ENCODE results near the gene TLN1. TPM values are rescaled to one million over a fixed set of nuclear protein-coding genes. Genes with fewer than 3 reads are reported as not detected.
A peak's percentile ranks its signal among the peaks of the same experiment; 100 is the strongest.

The TLN1 gene
- total RNA-seq, 1 experiment from 2014 or later: 173 TPM

GRCh38 chr9:35726931-35727330 is 5.1 kb downstream of the TLN1 start:
- ChIA-PET CTCF (interaction anchor here (0.5 kb wide), 2 partner anchors 831 to 866 kb away, joined by 3 to 7 read pairs; no protein-coding TSS in a partner anchor), POLR2A (ENCODE audit: low non-redundant PET) (no interaction called here)
- peak overlapping the region; percentile 8 for H3K27ac ChIP-seq (ENCODE audit: low read depth, low read length, poor library complexity, severe bottlenecking)
- TF ChIP-seq CTCF (conservative IDR thresholded peaks at IDR 0.05; ENCODE audit: low read depth, low read length) (no peak), EZH2 (IDR thresholded peaks at IDR 0.05; ENCODE audit: borderline replicate concordance, low read depth, low read length, poor library complexity, severe bottlenecking) (no peak)
- H3K4me3 ChIP-seq (ENCODE audit: low read depth, low read length, poor library complexity, severe bottlenecking): no peak overlapping the region
- peaks cover 21% of the 10 kb centered on the region for H3K4me1 ChIP-seq (ENCODE audit: insufficient read depth, low read length, poor library complexity, severe bottlenecking)
- intact Hi-C loops (cut with micrococcal nuclease; ENCODE audit: unreplicated experiment): no loop called here
- H3K9me3 ChIP-seq (ENCODE audit: low read depth, low read length, poor library complexity, severe bottlenecking): no peaks in the 10 kb centered on the region
- H3K27me3 ChIP-seq (replicated peaks; ENCODE audit: insufficient read depth, low read depth, low read length, poor library complexity): no peaks in the 10 kb centered on the region
- BruUV-seq (replicated peaks): no TSS peak
- H3K36me3 ChIP-seq (ENCODE audit: insufficient read depth, low read length, poor library complexity, severe bottlenecking): peaks cover 27% of the 10 kb centered on the region
- no peak for DNase-seq (ENCODE audit: low spot score)

GRCh38 chr9:35725362-35725761 is 6.6 kb downstream of the TLN1 start:
- no peak for TF ChIP-seq EZH2 (IDR thresholded peaks at IDR 0.05; ENCODE audit: borderline replicate concordance, low read depth, low read length, poor library complexity, severe bottlenecking)
- no peak for TF ChIP-seq CTCF (conservative IDR thresholded peaks at IDR 0.05; ENCODE audit: low read depth, low read length)
- Histone ChIP-seq H3K4me1 (ENCODE audit: insufficient read depth, low read length, poor library complexity, severe bottlenecking) (peaks cover 13% of the 10 kb centered on the region), H3K9me3 (ENCODE audit: low read depth, low read length, poor library complexity, severe bottlenecking) (no peaks in the 10 kb centered on the region), H3K4me3 (ENCODE audit: low read depth, low read length, poor library complexity, severe bottlenecking) (no peak overlapping the region), H3K36me3 (ENCODE audit: insufficient read depth, low read length, poor library complexity, severe bottlenecking) (peaks cover 43% of the 10 kb centered on the region), H3K27ac (ENCODE audit: low read depth, low read length, poor library complexity, severe bottlenecking) (no peak overlapping the region), H3K27me3 (replicated peaks; ENCODE audit: insufficient read depth, low read depth, low read length, poor library complexity) (no peaks in the 10 kb centered on the region)
- no peak for DNase-seq (ENCODE audit: low spot score)
- POLR2A ChIA-PET (ENCODE audit: low non-redundant PET): no interaction called here
- intact Hi-C loops (cut with micrococcal nuclease; ENCODE audit: unreplicated experiment): no loop called here
- CTCF ChIA-PET: interaction anchor here (1.3 kb wide), 1 partner anchor 29 kb away, joined by 3 read pairs; no protein-coding TSS in a partner anchor
- no TSS peak for BruUV-seq (replicated peaks)

GRCh38 chr9:35723908-35724307 is 8.1 kb downstream of the TLN1 start:
- no peaks in the 10 kb centered on the region for H3K9me3 ChIP-seq (ENCODE audit: low read depth, low read length, poor library complexity, severe bottlenecking)
- peaks cover 7% of the 10 kb centered on the region for H3K4me1 ChIP-seq (ENCODE audit: insufficient read depth, low read length, poor library complexity, severe bottlenecking)
- no peak overlapping the region for H3K27ac ChIP-seq (ENCODE audit: low read depth, low read length, poor library complexity, severe bottlenecking)
- intact Hi-C loops (cut with micrococcal nuclease; ENCODE audit: unreplicated experiment): no loop called here
- BruUV-seq (replicated peaks): no TSS peak
- no peak for TF ChIP-seq CTCF (conservative IDR thresholded peaks at IDR 0.05; ENCODE audit: low read depth, low read length)
- TF ChIP-seq EZH2 (IDR thresholded peaks at IDR 0.05; ENCODE audit: borderline replicate concordance, low read depth, low read length, poor library complexity, severe bottlenecking): no peak
- H3K4me3 ChIP-seq (ENCODE audit: low read depth, low read length, poor library complexity, severe bottlenecking): no peak overlapping the region
- peaks cover 58% of the 10 kb centered on the region for H3K36me3 ChIP-seq (ENCODE audit: insufficient read depth, low read length, poor library complexity, severe bottlenecking)
- POLR2A ChIA-PET (ENCODE audit: low non-redundant PET): no interaction called here
- H3K27me3 ChIP-seq (replicated peaks; ENCODE audit: insufficient read depth, low read depth, low read length, poor library complexity): no peaks in the 10 kb centered on the region
- DNase-seq (ENCODE audit: low spot score): no peak
- CTCF ChIA-PET: no interaction called here

Measured in A673 (cell line).